ENCODE data around the gene GNAZ.

Gene GNAZ

GRCh38 chr22:23140385-23140784 is 70.1 kb downstream of the GNAZ start:
- no peak for DNase-seq

- no peak for DNase-seq
These were observed 72.3 kb downstream of the GNAZ start for GRCh38 chr22:23142546-23143105.

- DNase-seq, result no peak
These were observed 72.8 kb downstream of the GNAZ start for GRCh38 chr22:23143119-23143518.

- no peak for DNase-seq
These were observed 74.1 kb downstream of the GNAZ start for GRCh38 chr22:23144432-23144831.

- DNase-seq, result peak; percentile 79
These were observed 74.9 kb downstream of the GNAZ start, which contains the start of gene RAB36 for GRCh38 chr22:23144932-23145877. Gene RAB36 (plus strand): TSS chr22:23145477. CDS start chr22:23146617, 1,140 bp downstream.

- DNase-seq, result no peak
These were observed 75.7 kb downstream of the GNAZ start for GRCh38 chr22:23145878-23146470.

GRCh38 chr22:23146478-23147205 is 76.3 kb downstream of the GNAZ start:
- DNase-seq, result no peak

GRCh38 chr22:23147617-23148387 is 77.5 kb downstream of the GNAZ start:
- no peak for DNase-seq

GRCh38 chr22:23149743-23150238 is 79.5 kb downstream of the GNAZ start:
- DNase-seq, result no peak

- no peak for DNase-seq
These were observed 80.4 kb downstream of the GNAZ start for GRCh38 chr22:23150762-23151161.

GRCh38 chr22:23151827-23152226 is 81.5 kb downstream of the GNAZ start:
- DNase-seq, result no peak

- no peak for DNase-seq
These were observed 82.2 kb downstream of the GNAZ start for GRCh38 chr22:23152238-23153114.

GRCh38 chr22:23153994-23154393 is 83.7 kb downstream of the GNAZ start:
- no peak for DNase-seq

- no peak for DNase-seq
These were observed 84.1 kb downstream of the GNAZ start for GRCh38 chr22:23154461-23154860.

- no peak for DNase-seq
These were observed 84.8 kb downstream of the GNAZ start for GRCh38 chr22:23155143-23155542.

- DNase-seq, result no peak
These were observed 85.5 kb downstream of the GNAZ start for GRCh38 chr22:23155831-23156230.

GRCh38 chr22:23156286-23156685 is 86.0 kb downstream of the GNAZ start:
- no peak for DNase-seq

GRCh38 chr22:23157560-23158515 is 87.5 kb downstream of the GNAZ start:
- no peak for DNase-seq

GRCh38 chr22:23158516-23159290 is 88.4 kb downstream of the GNAZ start:
- no peak for DNase-seq
